GM23338 (cell line): ENCODE results near the gene LRIG3. TPM values are rescaled to one million over a fixed set of nuclear protein-coding genes. Genes with fewer than 3 reads are reported as not detected.

ENCODE experiments used
- ATAC-seq: fragments of 200-7000 bp; cut with Tn5 transposase; 3 replicates; pipeline ENCODE4 v1.9.1; 2020
- DNase-seq: peaks from one replicate; pipeline ENCODE4 v3.0.0-alpha.2; 2015; ENCODE audit warnings: low spot score
- H2AFZ ChIP-seq: fragments of 200-600 bp; sonication (generic); 2 replicates; pipeline ENCODE4 v1.8.0; 2016; ENCODE audit warnings: antibody characterized with exemption, mild to moderate bottlenecking, moderate library complexity
- H3F3A ChIP-seq: fragments of 200-600 bp; sonication (generic); replicated peaks from 2 replicates; pipeline ENCODE4 v1.8.0; 2017; ENCODE audit warnings: antibody characterized with exemption, mixed run types, low read depth
- H3K27ac ChIP-seq: fragments of 200-600 bp; sonication (generic); 2 replicates; pipeline ENCODE4 v1.6.1; 2016; ENCODE audit warnings: low read depth
- H3K27me3 ChIP-seq: fragments of 200-600 bp; sonication (generic); 2 replicates; pipeline ENCODE4 v1.8.0; 2016; ENCODE audit warnings: mild to moderate bottlenecking, mixed run types, moderate library complexity; ENCODE audit not compliant: insufficient read depth
- H3K36me3 ChIP-seq: fragments of 200-600 bp; sonication (generic); 2 replicates; pipeline ENCODE4 v1.8.0; 2016; ENCODE audit warnings: mild to moderate bottlenecking; ENCODE audit not compliant: insufficient read depth
- H3K4me1 ChIP-seq: fragments of 200-600 bp; sonication (generic); 2 replicates; pipeline ENCODE4 v1.8.0; 2016; ENCODE audit warnings: mild to moderate bottlenecking, moderate library complexity; ENCODE audit not compliant: insufficient read depth
- H3K4me2 ChIP-seq: fragments of 200-600 bp; sonication (generic); 2 replicates; pipeline ENCODE4 v1.7.1; 2017; ENCODE audit warnings: mixed run types
- H3K4me3 ChIP-seq: fragments of 200-600 bp; sonication (generic); 2 replicates; pipeline ENCODE4 v1.6.1; 2016; ENCODE audit warnings: mixed run types
- H3K79me2 ChIP-seq: fragments of 200-600 bp; sonication (generic); replicated peaks from 2 replicates; pipeline ENCODE4 v1.8.0; 2017; ENCODE audit warnings: mild to moderate bottlenecking; ENCODE audit not compliant: insufficient read depth
- H3K9me2 ChIP-seq: fragments of 200-600 bp; sonication (generic); 2 replicates; pipeline ENCODE4 v1.8.0; 2017; ENCODE audit not compliant: insufficient read depth
- H4K20me1 ChIP-seq: fragments of 200-600 bp; sonication (generic); replicated peaks from 2 replicates; pipeline ENCODE4 v1.8.0; 2017; ENCODE audit warnings: mild to moderate bottlenecking; ENCODE audit not compliant: insufficient read depth
- H3K27ac Mint-ChIP-seq: 2 replicates; pipeline ENCODE4 v1.8.0; 2020; ENCODE audit warnings: inconsistent platforms, mild to moderate bottlenecking, moderate library complexity, mixed read lengths
- H3K27me3 Mint-ChIP-seq: 3 replicates; pipeline ENCODE4 v1.8.0; 2022; ENCODE audit warnings: low read depth, mild to moderate bottlenecking, moderate library complexity, mixed read lengths, inconsistent platforms; ENCODE audit not compliant: insufficient read depth, poor library complexity
- H3K36me3 Mint-ChIP-seq: 3 replicates; pipeline ENCODE4 v1.8.0; 2021; ENCODE audit warnings: low read depth, mild to moderate bottlenecking, inconsistent platforms, moderate library complexity, mixed read lengths
- H3K4me1 Mint-ChIP-seq: 3 replicates; pipeline ENCODE4 v1.8.0; 2020; ENCODE audit warnings: mild to moderate bottlenecking, inconsistent platforms, mixed read lengths
- H3K4me3 Mint-ChIP-seq: 3 replicates; pipeline ENCODE4 v1.8.0; 2021; ENCODE audit warnings: moderate library complexity, mild to moderate bottlenecking, inconsistent platforms, mixed read lengths
- H3K9me3 Mint-ChIP-seq: 3 replicates; pipeline ENCODE4 v1.8.0; 2020; ENCODE audit warnings: moderate library complexity, mild to moderate bottlenecking, inconsistent platforms, mixed read lengths
- CREB1 ChIP-seq: fragments of 250-450 bp; sonication (Bioruptor Pico); IDR thresholded peaks from 2 replicates; pipeline ENCODE4 v1.5.0; 2020; ENCODE audit warnings: low read depth, mild to moderate bottlenecking, moderate library complexity
- EZH2 ChIP-seq: fragments of 200-600 bp; sonication (generic); IDR thresholded peaks from one replicate; pipeline ENCODE4 v1.8.0; 2017; ENCODE audit warnings: antibody characterized with exemption, mild to moderate bottlenecking, low read depth; ENCODE audit not compliant: unreplicated experiment
- EZH2phosphoT487 ChIP-seq: fragments of 200-600 bp; sonication (generic); IDR thresholded peaks from one replicate; pipeline ENCODE4 v1.8.1; 2018; ENCODE audit warnings: antibody characterized with exemption; ENCODE audit not compliant: unreplicated experiment
- JUNB ChIP-seq: IDR thresholded peaks from one replicate; pipeline ENCODE4 v1.6.1; 2016; ENCODE audit warnings: antibody characterized with exemption; ENCODE audit not compliant: unreplicated experiment
- NANOG ChIP-seq: IDR thresholded peaks from 2 replicates; pipeline ENCODE4 v1.6.1; 2016; ENCODE audit warnings: antibody characterized with exemption, borderline replicate concordance
- POLR2AphosphoS5 ChIP-seq: IDR thresholded peaks from 2 replicates; pipeline ENCODE4 v1.6.1; 2016; ENCODE audit warnings: antibody characterized with exemption, low read depth
- ZNF114 ChIP-seq: fragments of 250-450 bp; sonication (Bioruptor Pico); IDR thresholded peaks from 2 replicates; pipeline ENCODE4 v1.5.0; 2020; ENCODE audit warnings: mild to moderate bottlenecking, moderate library complexity
- ZNF331 ChIP-seq: fragments of 250-450 bp; sonication (Bioruptor Pico); IDR thresholded peaks from 2 replicates; pipeline ENCODE4 v1.5.0; 2020; ENCODE audit warnings: low read depth, mild to moderate bottlenecking, moderate library complexity
- polyA plus RNA-seq: library from polyadenylated mRNA; unstranded; fragments of >200 nt; fragmentation: Nextera tagmentation; extraction: Ambion mirVana; gene quantifications from 2 replicates; pipeline ENCODE4 v1.2.1, GENCODE V29; 2016
- total RNA-seq: library from RNA; depleted of rRNA; stranded (reverse); fragments of >200 nt; shearing (Covaris generic); gene quantifications from 2 replicates; pipeline ENCODE4 v1.2.3, GENCODE V29; 2014
- TF ChIP-seq, protein P1 (sequence below), 2 experiments: fragments of 200-600 bp in 1 of 2; sonication (generic) in 1 of 2; conservative IDR thresholded peaks; 2 replicates each; pipeline versions ENCODE4 v1.5.1 to v1.6.1; 2016 to 2017; ENCODE audit warnings: antibody characterized with exemption in 2 of 2, low read depth in 2 of 2, mild to moderate bottlenecking in 2 of 2, moderate library complexity in 1 of 2
- TF ChIP-seq, protein P2 (sequence below): IDR thresholded peaks from 2 replicates; pipeline ENCODE4 v1.6.1; 2016; ENCODE audit warnings: antibody characterized with exemption
- TF ChIP-seq, protein P3 (sequence below): IDR thresholded peaks from one replicate; pipeline ENCODE4 v1.6.1; 2018; ENCODE audit warnings: antibody characterized with exemption; ENCODE audit not compliant: unreplicated experiment
- TF ChIP-seq, protein P4 (sequence below): fragments of 250-450 bp; sonication (Bioruptor Pico); IDR thresholded peaks from 2 replicates; pipeline ENCODE4 v1.5.0; 2020; ENCODE audit warnings: mild to moderate bottlenecking, moderate library complexity

LRIG3 gene
- total and polyA plus RNA-seq, 2 experiments from 2014 or later = 1.6 to 7.5 TPM

DNA sequence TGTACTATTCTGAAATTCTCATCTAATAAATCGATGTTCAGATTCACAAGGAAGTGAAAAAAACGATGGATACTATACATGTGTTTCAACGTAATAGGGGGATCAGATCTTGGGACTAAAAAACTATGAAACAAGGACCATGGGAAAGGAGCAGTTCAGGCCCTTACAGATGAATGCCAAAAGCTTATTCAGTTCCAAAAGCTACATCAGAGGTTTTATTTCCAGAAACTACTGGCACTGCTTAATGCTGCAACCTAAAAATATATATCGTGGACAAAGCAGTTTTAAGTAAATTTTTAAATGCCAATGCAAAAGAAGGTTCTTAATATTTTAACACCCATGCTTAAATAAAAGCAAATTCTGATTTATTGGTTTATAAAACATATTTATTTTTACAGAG is 38.5 kb downstream of the LRIG3 start:
- Histone ChIP-seq H3K27me3 (peaks cover 70% of the 10 kb centered on the region), H3K4me3 (no peak overlapping the region), H3K4me2 (no peak overlapping the region), H3K36me3 (no peaks in the 10 kb centered on the region), H4K20me1 (peaks cover 3% of the 10 kb centered on the region), H3K9me2 (no peaks in the 10 kb centered on the region), H3K79me2 (no peaks in the 10 kb centered on the region), H3K27ac (no peak overlapping the region), H2AFZ (no peak overlapping the region), H3K4me1 (peaks cover 12% of the 10 kb centered on the region), H3F3A (no peaks in the 10 kb centered on the region)
- H3K4me1 Mint-ChIP-seq = peaks cover 12% of the 10 kb centered on the region; the same call in 2 of the 3 replicates
- no peak for TF ChIP-seq ZNF331
- no peak for TF ChIP-seq ZNF114
- TF ChIP-seq CREB1 = no peak
- TF ChIP-seq, protein P1, sequence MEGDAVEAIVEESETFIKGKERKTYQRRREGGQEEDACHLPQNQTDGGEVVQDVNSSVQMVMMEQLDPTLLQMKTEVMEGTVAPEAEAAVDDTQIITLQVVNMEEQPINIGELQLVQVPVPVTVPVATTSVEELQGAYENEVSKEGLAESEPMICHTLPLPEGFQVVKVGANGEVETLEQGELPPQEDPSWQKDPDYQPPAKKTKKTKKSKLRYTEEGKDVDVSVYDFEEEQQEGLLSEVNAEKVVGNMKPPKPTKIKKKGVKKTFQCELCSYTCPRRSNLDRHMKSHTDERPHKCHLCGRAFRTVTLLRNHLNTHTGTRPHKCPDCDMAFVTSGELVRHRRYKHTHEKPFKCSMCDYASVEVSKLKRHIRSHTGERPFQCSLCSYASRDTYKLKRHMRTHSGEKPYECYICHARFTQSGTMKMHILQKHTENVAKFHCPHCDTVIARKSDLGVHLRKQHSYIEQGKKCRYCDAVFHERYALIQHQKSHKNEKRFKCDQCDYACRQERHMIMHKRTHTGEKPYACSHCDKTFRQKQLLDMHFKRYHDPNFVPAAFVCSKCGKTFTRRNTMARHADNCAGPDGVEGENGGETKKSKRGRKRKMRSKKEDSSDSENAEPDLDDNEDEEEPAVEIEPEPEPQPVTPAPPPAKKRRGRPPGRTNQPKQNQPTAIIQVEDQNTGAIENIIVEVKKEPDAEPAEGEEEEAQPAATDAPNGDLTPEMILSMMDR (conservative IDR thresholded peaks at IDR 0.05; ENCODE audit: low read depth in 2 of 2) = no peak
- TF ChIP-seq, protein P2, sequence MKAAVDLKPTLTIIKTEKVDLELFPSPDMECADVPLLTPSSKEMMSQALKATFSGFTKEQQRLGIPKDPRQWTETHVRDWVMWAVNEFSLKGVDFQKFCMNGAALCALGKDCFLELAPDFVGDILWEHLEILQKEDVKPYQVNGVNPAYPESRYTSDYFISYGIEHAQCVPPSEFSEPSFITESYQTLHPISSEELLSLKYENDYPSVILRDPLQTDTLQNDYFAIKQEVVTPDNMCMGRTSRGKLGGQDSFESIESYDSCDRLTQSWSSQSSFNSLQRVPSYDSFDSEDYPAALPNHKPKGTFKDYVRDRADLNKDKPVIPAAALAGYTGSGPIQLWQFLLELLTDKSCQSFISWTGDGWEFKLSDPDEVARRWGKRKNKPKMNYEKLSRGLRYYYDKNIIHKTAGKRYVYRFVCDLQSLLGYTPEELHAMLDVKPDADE = no peak
- TF ChIP-seq NANOG = no peak
- TF ChIP-seq, protein P3, sequence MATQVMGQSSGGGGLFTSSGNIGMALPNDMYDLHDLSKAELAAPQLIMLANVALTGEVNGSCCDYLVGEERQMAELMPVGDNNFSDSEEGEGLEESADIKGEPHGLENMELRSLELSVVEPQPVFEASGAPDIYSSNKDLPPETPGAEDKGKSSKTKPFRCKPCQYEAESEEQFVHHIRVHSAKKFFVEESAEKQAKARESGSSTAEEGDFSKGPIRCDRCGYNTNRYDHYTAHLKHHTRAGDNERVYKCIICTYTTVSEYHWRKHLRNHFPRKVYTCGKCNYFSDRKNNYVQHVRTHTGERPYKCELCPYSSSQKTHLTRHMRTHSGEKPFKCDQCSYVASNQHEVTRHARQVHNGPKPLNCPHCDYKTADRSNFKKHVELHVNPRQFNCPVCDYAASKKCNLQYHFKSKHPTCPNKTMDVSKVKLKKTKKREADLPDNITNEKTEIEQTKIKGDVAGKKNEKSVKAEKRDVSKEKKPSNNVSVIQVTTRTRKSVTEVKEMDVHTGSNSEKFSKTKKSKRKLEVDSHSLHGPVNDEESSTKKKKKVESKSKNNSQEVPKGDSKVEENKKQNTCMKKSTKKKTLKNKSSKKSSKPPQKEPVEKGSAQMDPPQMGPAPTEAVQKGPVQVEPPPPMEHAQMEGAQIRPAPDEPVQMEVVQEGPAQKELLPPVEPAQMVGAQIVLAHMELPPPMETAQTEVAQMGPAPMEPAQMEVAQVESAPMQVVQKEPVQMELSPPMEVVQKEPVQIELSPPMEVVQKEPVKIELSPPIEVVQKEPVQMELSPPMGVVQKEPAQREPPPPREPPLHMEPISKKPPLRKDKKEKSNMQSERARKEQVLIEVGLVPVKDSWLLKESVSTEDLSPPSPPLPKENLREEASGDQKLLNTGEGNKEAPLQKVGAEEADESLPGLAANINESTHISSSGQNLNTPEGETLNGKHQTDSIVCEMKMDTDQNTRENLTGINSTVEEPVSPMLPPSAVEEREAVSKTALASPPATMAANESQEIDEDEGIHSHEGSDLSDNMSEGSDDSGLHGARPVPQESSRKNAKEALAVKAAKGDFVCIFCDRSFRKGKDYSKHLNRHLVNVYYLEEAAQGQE = no peak
- TF ChIP-seq EZH2phosphoT487 = no peak
- TF ChIP-seq EZH2 = no peak
- no peak for TF ChIP-seq POLR2AphosphoS5
- no peak for TF ChIP-seq JUNB
- TF ChIP-seq, protein P4, sequence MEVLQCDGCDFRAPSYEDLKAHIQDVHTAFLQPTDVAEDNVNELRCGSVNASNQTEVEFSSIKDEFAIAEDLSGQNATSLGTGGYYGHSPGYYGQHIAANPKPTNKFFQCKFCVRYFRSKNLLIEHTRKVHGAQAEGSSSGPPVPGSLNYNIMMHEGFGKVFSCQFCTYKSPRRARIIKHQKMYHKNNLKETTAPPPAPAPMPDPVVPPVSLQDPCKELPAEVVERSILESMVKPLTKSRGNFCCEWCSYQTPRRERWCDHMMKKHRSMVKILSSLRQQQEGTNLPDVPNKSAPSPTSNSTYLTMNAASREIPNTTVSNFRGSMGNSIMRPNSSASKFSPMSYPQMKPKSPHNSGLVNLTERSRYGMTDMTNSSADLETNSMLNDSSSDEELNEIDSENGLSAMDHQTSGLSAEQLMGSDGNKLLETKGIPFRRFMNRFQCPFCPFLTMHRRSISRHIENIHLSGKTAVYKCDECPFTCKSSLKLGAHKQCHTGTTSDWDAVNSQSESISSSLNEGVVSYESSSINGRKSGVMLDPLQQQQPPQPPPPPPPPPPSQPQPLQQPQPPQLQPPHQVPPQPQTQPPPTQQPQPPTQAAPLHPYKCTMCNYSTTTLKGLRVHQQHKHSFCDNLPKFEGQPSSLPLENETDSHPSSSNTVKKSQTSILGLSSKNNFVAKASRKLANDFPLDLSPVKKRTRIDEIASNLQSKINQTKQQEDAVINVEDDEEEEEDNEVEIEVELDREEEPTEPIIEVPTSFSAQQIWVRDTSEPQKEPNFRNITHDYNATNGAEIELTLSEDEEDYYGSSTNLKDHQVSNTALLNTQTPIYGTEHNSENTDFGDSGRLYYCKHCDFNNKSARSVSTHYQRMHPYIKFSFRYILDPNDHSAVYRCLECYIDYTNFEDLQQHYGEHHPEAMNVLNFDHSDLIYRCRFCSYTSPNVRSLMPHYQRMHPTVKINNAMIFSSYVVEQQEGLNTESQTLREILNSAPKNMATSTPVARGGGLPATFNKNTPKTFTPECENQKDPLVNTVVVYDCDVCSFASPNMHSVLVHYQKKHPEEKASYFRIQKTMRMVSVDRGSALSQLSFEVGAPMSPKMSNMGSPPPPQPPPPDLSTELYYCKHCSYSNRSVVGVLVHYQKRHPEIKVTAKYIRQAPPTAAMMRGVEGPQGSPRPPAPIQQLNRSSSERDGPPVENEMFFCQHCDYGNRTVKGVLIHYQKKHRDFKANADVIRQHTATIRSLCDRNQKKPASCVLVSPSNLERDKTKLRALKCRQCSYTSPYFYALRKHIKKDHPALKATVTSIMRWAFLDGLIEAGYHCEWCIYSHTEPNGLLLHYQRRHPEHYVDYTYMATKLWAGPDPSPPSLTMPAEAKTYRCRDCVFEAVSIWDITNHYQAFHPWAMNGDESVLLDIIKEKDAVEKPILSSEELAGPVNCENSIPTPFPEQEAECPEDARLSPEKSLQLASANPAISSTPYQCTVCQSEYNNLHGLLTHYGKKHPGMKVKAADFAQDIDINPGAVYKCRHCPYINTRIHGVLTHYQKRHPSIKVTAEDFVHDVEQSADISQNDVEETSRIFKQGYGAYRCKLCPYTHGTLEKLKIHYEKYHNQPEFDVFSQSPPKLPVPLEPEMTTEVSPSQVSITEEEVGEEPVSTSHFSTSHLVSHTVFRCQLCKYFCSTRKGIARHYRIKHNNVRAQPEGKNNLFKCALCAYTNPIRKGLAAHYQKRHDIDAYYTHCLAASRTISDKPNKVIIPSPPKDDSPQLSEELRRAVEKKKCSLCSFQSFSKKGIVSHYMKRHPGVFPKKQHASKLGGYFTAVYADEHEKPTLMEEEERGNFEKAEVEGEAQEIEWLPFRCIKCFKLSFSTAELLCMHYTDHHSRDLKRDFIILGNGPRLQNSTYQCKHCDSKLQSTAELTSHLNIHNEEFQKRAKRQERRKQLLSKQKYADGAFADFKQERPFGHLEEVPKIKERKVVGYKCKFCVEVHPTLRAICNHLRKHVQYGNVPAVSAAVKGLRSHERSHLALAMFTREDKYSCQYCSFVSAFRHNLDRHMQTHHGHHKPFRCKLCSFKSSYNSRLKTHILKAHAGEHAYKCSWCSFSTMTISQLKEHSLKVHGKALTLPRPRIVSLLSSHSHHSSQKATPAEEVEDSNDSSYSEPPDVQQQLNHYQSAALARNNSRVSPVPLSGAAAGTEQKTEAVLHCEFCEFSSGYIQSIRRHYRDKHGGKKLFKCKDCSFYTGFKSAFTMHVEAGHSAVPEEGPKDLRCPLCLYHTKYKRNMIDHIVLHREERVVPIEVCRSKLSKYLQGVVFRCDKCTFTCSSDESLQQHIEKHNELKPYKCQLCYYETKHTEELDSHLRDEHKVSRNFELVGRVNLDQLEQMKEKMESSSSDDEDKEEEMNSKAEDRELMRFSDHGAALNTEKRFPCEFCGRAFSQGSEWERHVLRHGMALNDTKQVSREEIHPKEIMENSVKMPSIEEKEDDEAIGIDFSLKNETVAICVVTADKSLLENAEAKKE = no peak
- H3K36me3 Mint-ChIP-seq = peaks cover 62% of the 10 kb centered on the region
- no peak overlapping the region for H3K4me3 Mint-ChIP-seq
- no peak for DNase-seq
- no peak for ATAC-seq
- no peak overlapping the region for H3K27ac Mint-ChIP-seq
- no peaks in the 10 kb centered on the region for H3K9me3 Mint-ChIP-seq
- H3K27me3 Mint-ChIP-seq = peaks cover 27% of the 10 kb centered on the region
